AG08396 (cell line): Measurements from ENCODE around the gene CFHR1.
"Not testable (repeated sequence)": the region's sequence is repeated elsewhere in the genome, so short reads cannot be mapped to it uniquely, and the experiment has no call there.

ENCODE experiments used
- DNase-seq: peaks from one replicate; pipeline ENCODE4 v3.0.0; 2012; ENCODE audit warnings: low spot score, mixed read lengths

CFHR1 gene

GRCh38 chr1:196819531-196819930, at the start of gene CFHR1:
TSS of gene CFHR1 (plus strand) at chr1:196819731. CDS start at chr1:196819845, 114 bp downstream.
- DNase-seq = not testable (repeated sequence)

GRCh38 chr1:196769823-196770222, 49.7 kb upstream of the CFHR1 start:
- DNase-seq = not testable (repeated sequence)

DNA sequence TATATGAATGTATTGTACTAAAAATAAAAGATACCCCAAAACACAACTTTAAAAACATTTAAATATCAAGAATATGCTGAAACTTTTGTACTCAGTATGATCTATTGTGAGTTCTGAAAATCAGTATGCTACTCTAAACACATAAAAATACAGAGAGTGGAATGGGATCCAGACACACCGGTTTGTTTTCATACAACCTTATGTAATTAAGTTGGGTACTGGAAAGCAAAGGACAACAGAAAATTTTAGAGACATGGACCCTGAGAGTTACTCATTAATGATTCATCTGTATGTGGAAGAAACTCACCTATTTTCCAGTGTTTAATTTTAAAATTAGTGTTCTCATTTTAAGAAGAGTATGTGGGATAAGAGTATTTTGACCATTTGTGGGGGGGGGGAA, 45.8 kb upstream of the CFHR1 start:
- no peak for DNase-seq

GRCh38 chr1:196774175-196774574, 45.4 kb upstream of the CFHR1 start:
- DNase-seq = no peak

GRCh38 chr1:196774603-196775002, 44.9 kb upstream of the CFHR1 start, which contains the start of gene CFHR3:
TSS of gene CFHR3 (plus strand) at chr1:196774840. CDS start at chr1:196774887, 47 bp downstream.
- no peak for DNase-seq

GRCh38 chr1:196777603-196778002, 41.9 kb upstream of the CFHR1 start:
- DNase-seq = no peak

- no peak for DNase-seq
Observed at GRCh38 chr1:196779093-196779492, 40.4 kb upstream of the CFHR1 start.

DNA sequence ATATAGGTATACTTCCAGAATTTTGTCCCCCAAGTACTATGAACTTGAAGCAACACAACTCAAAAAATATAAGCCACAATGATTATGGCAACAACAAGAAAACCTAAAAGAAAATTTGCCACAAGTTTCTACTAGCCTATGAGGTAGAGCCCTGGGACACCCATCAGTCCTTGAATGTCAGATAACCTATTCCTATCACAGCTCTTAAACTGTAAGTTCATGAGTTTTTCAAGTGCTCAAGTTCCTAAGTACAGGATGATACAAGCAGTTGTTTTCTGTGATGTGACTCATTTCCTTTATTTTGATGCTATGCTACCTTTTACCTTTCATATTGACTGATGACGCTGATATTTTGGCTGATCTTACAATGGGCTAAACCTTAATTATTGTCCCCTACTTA, 28.3 kb upstream of the CFHR1 start:
- DNase-seq = not testable (repeated sequence)

GRCh38 chr1:196794103-196794502, 25.4 kb upstream of the CFHR1 start:
- not testable (repeated sequence) for DNase-seq

DNA sequence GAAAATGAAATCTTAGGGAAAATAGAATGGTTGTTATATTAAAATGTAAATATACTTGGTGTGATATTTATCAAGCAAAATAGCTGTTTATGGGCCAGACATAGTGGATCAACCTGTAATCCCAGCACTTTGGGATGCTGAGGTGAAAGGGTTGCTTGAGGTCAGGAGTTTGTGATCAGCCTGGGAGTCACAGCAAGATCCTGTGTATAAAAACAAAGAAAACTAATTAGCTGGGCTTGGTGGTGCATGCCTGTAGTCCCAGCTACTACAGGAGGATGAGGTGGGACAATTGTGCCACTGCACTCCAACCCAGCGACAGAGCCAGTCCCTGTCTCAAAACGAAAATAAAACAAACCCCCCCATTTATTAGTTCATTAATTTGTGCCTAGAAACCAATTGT, 21.6 kb upstream of the CFHR1 start:
- no peak for DNase-seq

DNA sequence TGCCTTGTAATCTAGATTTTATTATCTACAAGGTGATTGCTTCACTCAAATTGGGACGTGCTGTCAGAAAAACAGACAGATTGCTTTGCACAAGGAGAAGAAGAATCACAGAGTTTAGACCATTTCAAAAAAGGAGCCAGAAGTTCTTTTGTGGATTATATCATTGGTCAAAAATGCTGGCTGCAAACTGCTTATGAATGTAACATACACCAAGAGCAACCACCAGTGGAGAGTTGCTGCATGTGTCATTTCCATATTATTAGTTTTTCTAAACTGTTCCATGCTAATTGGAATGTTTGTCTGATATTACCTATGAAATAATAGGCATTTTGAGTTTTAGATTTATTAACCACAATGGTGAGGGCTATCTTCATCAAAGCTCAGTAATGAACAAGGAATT, 17.6 kb upstream of the CFHR1 start:
- not testable (repeated sequence) for DNase-seq

- DNase-seq = no peak
Observed at GRCh38 chr1:196808529-196809235, 10.8 kb upstream of the CFHR1 start.

GRCh38 chr1:196817442-196817841, 2.1 kb upstream of the CFHR1 start:
- DNase-seq = not testable (repeated sequence)

DNA sequence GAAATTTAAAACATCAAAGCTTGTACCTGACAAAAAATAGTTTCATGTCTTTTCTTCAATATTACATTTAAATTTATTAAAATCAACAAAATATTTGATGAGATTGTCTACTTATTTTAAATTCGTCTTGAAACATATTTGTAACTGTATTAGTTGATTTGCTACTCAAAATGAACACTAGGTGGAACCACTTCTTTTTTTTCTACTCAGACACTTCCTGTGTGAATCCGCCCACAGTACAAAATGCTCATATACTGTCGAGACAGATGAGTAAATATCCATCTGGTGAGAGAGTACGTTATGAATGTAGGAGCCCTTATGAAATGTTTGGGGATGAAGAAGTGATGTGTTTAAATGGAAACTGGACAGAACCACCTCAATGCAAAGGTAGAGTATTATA, 8.3 kb downstream of the CFHR1 start:
- DNase-seq = not testable (repeated sequence)

GRCh38 chr1:196849613-196850492, 30.3 kb downstream of the CFHR1 start:
- not testable (repeated sequence) for DNase-seq

DNA sequence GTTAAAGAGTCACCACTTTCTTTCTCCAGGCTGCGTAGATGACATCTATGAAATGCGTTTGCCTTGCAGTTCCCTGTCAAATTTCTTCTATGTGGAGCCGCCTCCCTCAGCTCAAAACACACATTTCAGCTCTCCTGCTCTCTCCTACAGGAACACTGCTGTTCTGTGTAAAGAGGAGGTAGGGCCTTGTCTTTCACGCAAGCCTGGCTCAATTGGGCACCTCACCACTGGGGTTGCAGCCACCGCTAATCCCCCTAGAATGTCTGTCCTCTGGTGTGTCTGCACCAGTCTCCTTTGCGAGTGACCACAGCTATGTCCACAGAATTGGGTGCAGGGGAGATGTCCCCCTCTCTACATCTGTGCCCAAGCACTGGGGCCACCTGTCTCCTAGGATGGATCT, 36.5 kb downstream of the CFHR1 start:
- no peak for DNase-seq

DNA sequence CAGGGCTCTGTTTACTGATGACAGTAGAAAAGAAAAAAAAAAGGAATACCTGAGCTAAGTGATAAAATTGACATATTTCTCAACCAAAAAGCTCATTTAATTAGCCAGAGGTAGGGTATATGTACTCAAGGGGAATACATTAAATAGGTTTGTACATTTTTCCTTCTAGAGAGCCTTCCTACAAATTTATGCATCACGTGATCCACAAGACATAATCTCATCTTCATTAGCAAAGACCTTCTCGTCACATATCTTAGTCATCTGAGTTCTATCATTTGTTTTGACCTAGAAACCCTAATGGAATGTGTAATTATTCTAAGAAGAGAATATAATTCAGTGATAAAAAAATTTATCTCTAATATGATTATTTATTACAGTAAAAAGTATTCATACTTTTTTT, 37.7 kb downstream of the CFHR1 start:
- no peak for DNase-seq

- no peak for DNase-seq
Observed at GRCh38 chr1:196858811-196859210, 39.3 kb downstream of the CFHR1 start.

- DNase-seq = no peak
Observed at GRCh38 chr1:196860323-196860884, 40.9 kb downstream of the CFHR1 start.

DNA sequence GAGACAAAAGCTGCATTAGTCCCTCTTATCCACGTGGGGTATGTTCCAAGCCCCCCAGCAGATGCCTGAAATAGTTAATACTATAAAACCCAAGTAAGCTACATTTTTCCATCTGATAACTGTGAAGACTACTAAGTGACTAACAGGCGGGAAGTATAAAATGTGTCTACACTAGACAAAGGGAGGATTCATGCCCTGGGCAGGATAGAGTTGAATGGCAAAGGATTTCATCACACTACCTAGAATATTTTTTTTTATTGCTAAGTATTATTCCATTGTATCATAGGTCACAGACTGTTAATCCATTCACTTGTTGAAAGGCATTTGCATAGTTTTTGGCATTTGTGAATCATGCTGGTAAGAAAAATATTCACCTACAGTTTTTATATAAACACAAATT, 41.9 kb downstream of the CFHR1 start:
- no peak for DNase-seq

- no peak for DNase-seq
Observed at GRCh38 chr1:196866974-196867373, 47.4 kb downstream of the CFHR1 start.

DNA sequence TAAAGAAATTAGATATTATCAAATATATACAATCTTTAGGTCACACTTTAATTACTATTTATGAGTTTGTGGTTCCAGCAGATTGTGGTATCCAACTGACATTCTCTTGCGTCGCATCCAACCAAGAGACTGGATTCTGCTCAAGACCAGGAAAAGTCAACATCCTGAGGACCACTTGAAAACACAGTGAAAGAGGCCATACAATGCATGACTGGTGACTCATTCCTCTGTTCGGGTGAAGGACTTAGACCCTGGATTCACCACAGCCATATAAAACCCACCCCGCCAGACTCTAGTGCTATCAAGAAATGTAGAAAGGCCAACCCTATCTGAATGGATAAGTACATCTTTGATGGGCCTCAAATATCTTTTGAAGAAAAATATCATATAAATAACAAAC, 53.9 kb downstream of the CFHR1 start:
- DNase-seq = no peak

DNA sequence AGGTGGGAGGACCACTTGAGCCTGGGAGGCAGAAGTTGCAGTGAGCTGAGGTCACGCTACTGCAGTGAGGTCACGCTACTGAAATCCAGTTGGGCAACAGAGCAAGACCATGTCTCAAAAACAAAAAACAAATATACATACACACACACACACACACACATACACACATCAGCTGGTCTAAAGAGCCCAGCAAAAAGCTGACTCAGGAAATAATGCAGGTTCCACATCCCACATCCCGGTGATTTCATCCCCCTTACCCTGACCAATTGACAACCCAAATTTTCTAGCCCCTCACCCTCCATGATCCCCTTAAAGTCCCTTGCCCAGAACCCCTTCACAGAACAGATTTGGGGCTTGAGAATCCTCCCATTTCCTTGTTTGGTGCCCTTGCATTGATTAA, 56.4 kb downstream of the CFHR1 start:
- no peak for DNase-seq
